H1 (cell line): ENCODE results near the gene RNF145. TPM values are rescaled to one million over a fixed set of nuclear protein-coding genes. Genes with fewer than 3 reads are reported as not detected.

Experiments used
- CTCF ChIA-PET: fragments of 300-600 bp; sonication (Branson Sonifier 250); formaldehyde crosslinking; loops from one replicate; lab custom pipeline; 2021; ENCODE audit not compliant: partially characterized antibody; lab: Charles Lee
- POLR2A ChIA-PET: fragments of 300-600 bp; sonication (Branson Sonifier 250); formaldehyde crosslinking; loops from one replicate; lab custom pipeline; 2021; ENCODE audit warnings: inconsistent platforms; ENCODE audit not compliant: partially characterized antibody; lab: Charles Lee
- DNase-seq, 2 experiments: peaks; one replicate each; pipeline versions ENCODE4 v3.0.0 to v3.0.0-alpha.2; 2010 to 2022; ENCODE audit warnings: low spot score in 2 of 2, low read depth in 1 of 2, mixed read lengths in 1 of 2
- FAIRE-seq: peaks from 2 replicates; lab custom pipeline; 2011; peaks lifted over from hg19 to GRCh38; lab: Jason Lieb, UNC
- H2AFZ ChIP-seq: 2 replicates; pipeline ENCODE4 v1.8.1; 2012; ENCODE audit warnings: low read length, inconsistent platforms
- H2AK5ac ChIP-seq: 2 replicates; pipeline ENCODE4 v1.6.1; 2013; ENCODE audit warnings: low read depth, low read length
- H2BK120ac ChIP-seq: replicated peaks from 2 replicates; pipeline ENCODE3; 2013; ENCODE audit warnings: low read depth, low read length, inconsistent platforms
- H2BK12ac ChIP-seq: 2 replicates; pipeline ENCODE4 v1.6.1; 2013; ENCODE audit warnings: low read depth, low read length
- H2BK15ac ChIP-seq: 2 replicates; pipeline ENCODE4 v1.6.1; 2013; ENCODE audit warnings: low read length
- H2BK20ac ChIP-seq: 2 replicates; pipeline ENCODE4 v1.6.1; 2013; ENCODE audit warnings: low read length
- H2BK5ac ChIP-seq: 2 replicates; pipeline ENCODE4 v1.6.1; 2013; ENCODE audit warnings: low read depth, low read length
- H3K14ac ChIP-seq: 2 replicates; pipeline ENCODE4 v1.6.1; 2013; ENCODE audit warnings: inconsistent platforms; ENCODE audit not compliant: insufficient read length
- H3K18ac ChIP-seq: 2 replicates; pipeline ENCODE4 v1.6.1; 2013; ENCODE audit warnings: low read length; ENCODE audit errors: extremely low read depth
- H3K23ac ChIP-seq: 2 replicates; pipeline ENCODE4 v1.6.1; 2013; ENCODE audit warnings: inconsistent platforms; ENCODE audit not compliant: insufficient read length
- H3K23me2 ChIP-seq: 2 replicates; pipeline ENCODE4 v1.6.1; 2013; ENCODE audit warnings: low read depth, low read length
- H3K27ac ChIP-seq: 2 replicates; pipeline ENCODE4 v1.6.1; 2011; ENCODE audit warnings: low read depth, low read length, inconsistent platforms
- H3K27me3 ChIP-seq, 4 experiments: replicated peaks in 1 of 4; 1 replicate in 1 of 4; 2 replicates in 3 of 4; pipeline versions ENCODE4 v1.6.1 to v1.8.1; 2011 to 2013; ENCODE audit warnings: low read length in 3 of 4, mild to moderate bottlenecking in 3 of 4, inconsistent platforms in 2 of 4, mixed read lengths in 2 of 4, moderate library complexity in 1 of 4; ENCODE audit not compliant: control insufficient read depth in 3 of 4, insufficient read depth in 3 of 4; ENCODE audit errors: extremely low read depth in 1 of 4
- H3K36me3 ChIP-seq, 4 experiments: 2 replicates each; pipeline versions ENCODE4 v1.6.1 to v1.8.1; 2011 to 2013; ENCODE audit warnings: mild to moderate bottlenecking in 4 of 4, low read length in 3 of 4, moderate library complexity in 2 of 4, control low read depth in 1 of 4, inconsistent platforms in 1 of 4; ENCODE audit not compliant: insufficient read depth in 4 of 4, control insufficient read depth in 2 of 4
- H3K4ac ChIP-seq: replicated peaks from 2 replicates; pipeline ENCODE3; 2013; ENCODE audit warnings: low read length, low read depth, mixed read lengths, inconsistent platforms; ENCODE audit not compliant: insufficient read length
- H3K4me1 ChIP-seq, 4 experiments: replicated peaks in 1 of 4; 1 replicate in 1 of 4; 2 replicates in 3 of 4; pipeline versions ENCODE4 v1.6.1 to v1.8.1; 2011 to 2013; ENCODE audit warnings: low read length in 3 of 4, inconsistent platforms in 2 of 4, mixed read lengths in 1 of 4; ENCODE audit not compliant: insufficient read depth in 4 of 4, control insufficient read depth in 3 of 4
- H3K4me2 ChIP-seq, 2 experiments: 2 replicates each; pipeline versions ENCODE4 v1.6.1 to v1.8.1; 2011 to 2013; ENCODE audit warnings: low read depth in 2 of 2, low read length in 2 of 2, control low read depth in 1 of 2, inconsistent platforms in 1 of 2, mild to moderate bottlenecking in 1 of 2; ENCODE audit not compliant: insufficient read depth in 1 of 2
- H3K4me3 ChIP-seq, 4 experiments: fragments of 200-600, 300-600 bp in 1 of 4; sonication (generic), shearing (Covaris generic), sonication (Bioruptor Twin) in 1 of 4; 2 replicates each; pipeline versions ENCODE4 v1.5.1 to v1.8.1; 2011 to 2016; ENCODE audit warnings: low read length in 4 of 4, low read depth in 3 of 4, control low read depth in 2 of 4, inconsistent platforms in 2 of 4, mild to moderate bottlenecking in 2 of 4, mixed read lengths in 1 of 4, moderate library complexity in 1 of 4; ENCODE audit not compliant: insufficient read depth in 2 of 4; ENCODE audit errors: extremely low read depth in 1 of 4
- H3K56ac ChIP-seq: replicated peaks from 2 replicates; pipeline ENCODE3; 2013; ENCODE audit warnings: low read depth, mild to moderate bottlenecking, mixed read lengths, low read length, inconsistent platforms; ENCODE audit not compliant: insufficient read length
- H3K79me1 ChIP-seq: 2 replicates; pipeline ENCODE4 v1.6.1; 2013; ENCODE audit warnings: low read depth, low read length, control low read depth
- H3K79me2 ChIP-seq, 2 experiments: 2 replicates each; pipeline versions ENCODE4 v1.6.1 to v1.8.1; 2012 to 2013; ENCODE audit warnings: low read length in 2 of 2, mild to moderate bottlenecking in 2 of 2, inconsistent platforms in 1 of 2; ENCODE audit not compliant: insufficient read depth in 2 of 2, control insufficient read depth in 1 of 2
- H3K9ac ChIP-seq, 4 experiments: replicated peaks in 1 of 4; 1 replicate in 1 of 4; 2 replicates in 3 of 4; pipeline versions ENCODE4 v1.6.1 to v1.8.1; 2011 to 2013; ENCODE audit warnings: low read depth in 3 of 4, low read length in 3 of 4, control low read depth in 2 of 4, mild to moderate bottlenecking in 2 of 4, moderate library complexity in 2 of 4, inconsistent platforms in 1 of 4; ENCODE audit errors: extremely low read depth in 1 of 4
- H3K9me3 ChIP-seq, 2 experiments: 2 replicates each; pipeline versions ENCODE4 v1.6.1 to v1.8.1; 2012 to 2013; ENCODE audit warnings: mild to moderate bottlenecking in 2 of 2, moderate library complexity in 2 of 2, control low read depth in 1 of 2, inconsistent platforms in 1 of 2, low read depth in 1 of 2, low read length in 1 of 2, mixed read lengths in 1 of 2; ENCODE audit not compliant: insufficient read depth in 2 of 2
- H4K20me1 ChIP-seq, 2 experiments: replicated peaks in 1 of 2; 2 replicates each; pipeline versions ENCODE3 to v1.8.1; 2011 to 2013; ENCODE audit warnings: inconsistent platforms in 2 of 2, low read length in 2 of 2, mild to moderate bottlenecking in 1 of 2; ENCODE audit not compliant: insufficient read depth in 2 of 2, control insufficient read depth in 1 of 2
- H4K5ac ChIP-seq: 2 replicates; pipeline ENCODE4 v1.6.1; 2013; ENCODE audit warnings: low read length, low read depth, mixed read lengths, inconsistent platforms; ENCODE audit not compliant: insufficient read length
- H4K8ac ChIP-seq: 2 replicates; pipeline ENCODE4 v1.8.0; 2013; ENCODE audit warnings: mild to moderate bottlenecking, moderate library complexity, low read length, inconsistent platforms; ENCODE audit not compliant: insufficient read depth; ENCODE audit errors: extremely low read depth
- H4K91ac ChIP-seq: replicated peaks from 2 replicates; pipeline ENCODE3; 2013; ENCODE audit warnings: low read length, mixed read lengths, inconsistent platforms; ENCODE audit not compliant: insufficient read length
- ATF3 ChIP-seq: IDR thresholded peaks from 2 replicates; pipeline ENCODE4 v1.6.1; 2011; ENCODE audit warnings: low read depth, mild to moderate bottlenecking, low read length; ENCODE audit not compliant: insufficient read depth
- HDAC2 ChIP-seq, 2 experiments: fragments of 300-600 bp in 1 of 2; sonication (generic) in 1 of 2; IDR thresholded peaks; 2 replicates each; pipeline ENCODE4 v1.6.1; 2011 to 2012; ENCODE audit warnings: low read depth in 2 of 2, low read length in 2 of 2, mild to moderate bottlenecking in 2 of 2, moderate library complexity in 2 of 2, borderline replicate concordance in 1 of 2, inconsistent platforms in 1 of 2
- HDAC6 ChIP-seq: IDR thresholded peaks from one replicate; pipeline ENCODE4 v1.7.1; 2012; ENCODE audit warnings: low read depth, mild to moderate bottlenecking, inconsistent platforms, low read length, moderate library complexity
- JUND ChIP-seq: IDR thresholded peaks from 2 replicates; pipeline ENCODE4 v1.6.1; 2011; ENCODE audit warnings: mild to moderate bottlenecking, improper control_type of control experiment, low read length
- SIRT6 ChIP-seq: IDR thresholded peaks from one replicate; pipeline ENCODE4 v1.7.1; 2012; ENCODE audit warnings: low read length, inconsistent platforms
- SP2 ChIP-seq: IDR thresholded peaks from 2 replicates; pipeline ENCODE4 v1.6.1; 2012; ENCODE audit warnings: mild to moderate bottlenecking, low read length, inconsistent platforms
- polyA plus RNA-seq, 7 experiments: library from polyadenylated mRNA; depleted of rRNA in 3 of 7; stranded (reverse) in 5 of 7; unstranded in 2 of 7; fragments of >200 nt in 5 of 7; fragments of 200-250 nt in 2 of 7; gene quantifications; 1 replicate in 5 of 7; 2 replicates in 1 of 7; 4 replicates in 1 of 7; pipeline versions ENCODE4 v1.2.1 to v1.2.3, GENCODE V29; 2011 to 2013; ENCODE audit warnings: missing spikeins in 2 of 7, mixed read lengths in 2 of 7
- total RNA-seq: library from RNA; stranded (reverse); fragmentation: NEBNext Ultra II Directional; extraction: Animal tissue kit (Norgen Biotek cat#: 25700); gene quantifications from 2 replicates; pipeline ENCODE4 v1.2.1, GENCODE V29; 2021

The RNF145 gene
- total and polyA plus RNA-seq, 2 of the 8 experiments (the other 6 are each of a cell fraction or from before 2014, with no cell fraction given), result 34.2 to 72.5 TPM

- Histone ChIP-seq H3K14ac (no peak overlapping the region), H2BK5ac (no peak overlapping the region), H4K5ac (no peak overlapping the region), H3K4ac (no peak overlapping the region), H3K79me1 (no peaks in the 10 kb centered on the region), H3K27ac (no peak overlapping the region), H2BK12ac (no peak overlapping the region), H3K36me3 (no peaks in the 10 kb centered on the region), H4K20me1 (no peaks in the 10 kb centered on the region), H2BK120ac (no peak overlapping the region), H3K4me3 (no peak overlapping the region), H4K91ac (no peak overlapping the region), H2BK15ac (no peak overlapping the region), H2AFZ (no peak overlapping the region), H3K27me3 (no peaks in the 10 kb centered on the region; a peak in 2 of 7 replicates), H2BK20ac (no peak overlapping the region), H3K4me1 (no peaks in the 10 kb centered on the region), H3K18ac (no peak overlapping the region), H2AK5ac (no peak overlapping the region), H3K9ac (no peak overlapping the region), H3K23me2 (no peaks in the 10 kb centered on the region; the same call in 1 of the 2 replicates), H3K56ac (no peak overlapping the region), H4K8ac (no peak overlapping the region), H3K9me3 (no peaks in the 10 kb centered on the region), H3K23ac (no peak overlapping the region), H3K4me2 (no peak overlapping the region), H3K79me2 (no peaks in the 10 kb centered on the region)
- FAIRE-seq (no peak), DNase-seq (no peak)
- ChIA-PET POLR2A (interaction anchor here (0.6 to 1.0 kb wide), 2 partner anchors 11 to 1139 kb away, joined by 4 read pairs; no protein-coding TSS in a partner anchor), CTCF (no interaction called here)
- TF ChIP-seq HDAC6 (no peak), SP2 (no peak), SIRT6 (no peak), JUND (no peak), ATF3 (no peak), HDAC2 (IDR thresholded peaks at IDR 0.05; ENCODE audit: borderline replicate concordance in 1 of 2, low read depth in 2 of 2, low read length in 2 of 2) (no peak)
Observed at GRCh38 chr5:159113405-159113804, 95.9 kb downstream of the RNF145 start.
